ENCODE results near the gene GLP1R.

The GLP1R gene
- 0 to 0.09 reads per million in 2 donors for total RNA-seq

DNA sequence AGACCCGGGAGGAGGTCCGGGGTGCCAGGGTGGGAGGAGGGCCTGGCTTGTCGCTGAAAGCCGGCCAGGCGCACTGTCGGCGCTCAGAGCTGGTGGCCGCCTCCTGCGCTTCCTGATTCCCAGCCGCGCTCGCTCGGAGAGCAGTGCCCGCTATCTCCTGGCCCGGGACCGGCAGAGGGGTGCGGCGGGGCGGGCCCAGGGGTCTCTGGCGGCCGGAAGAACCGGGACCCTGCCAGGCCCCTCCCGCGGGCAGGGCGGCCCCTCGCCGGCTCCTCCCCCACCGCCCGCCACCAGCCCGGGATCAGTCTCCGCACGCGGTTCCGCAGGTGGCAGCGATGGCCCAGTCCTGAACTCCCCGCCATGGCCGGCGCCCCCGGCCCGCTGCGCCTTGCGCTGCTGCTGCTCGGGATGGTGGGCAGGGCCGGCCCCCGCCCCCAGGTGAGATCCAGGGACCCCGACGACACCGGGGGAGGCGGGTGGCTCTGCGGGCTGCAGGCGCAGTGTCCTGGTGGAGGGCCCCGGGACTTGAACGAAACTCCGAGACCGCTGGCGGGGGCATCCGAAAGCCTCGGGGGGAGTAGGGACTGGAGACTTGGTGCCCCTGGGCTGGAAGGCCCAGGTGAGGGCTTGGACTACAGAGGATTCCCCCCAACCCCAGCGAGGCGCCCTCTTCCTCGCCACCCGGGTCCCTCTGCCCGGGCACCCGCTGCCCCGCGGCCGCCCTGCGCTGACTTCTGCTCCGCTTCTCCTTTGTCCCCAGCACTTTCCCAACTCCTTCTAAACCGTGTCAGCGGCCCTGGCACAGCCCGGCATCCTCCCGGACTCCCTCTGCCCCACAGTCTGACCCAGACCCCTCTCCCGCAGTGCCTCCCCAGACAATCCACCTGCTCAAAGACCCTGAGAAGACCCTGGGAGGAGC, at the start of gene GLP1R:
Gene GLP1R (plus strand): TSS at position 301 of the 919 bp plus-strand sequence. CDS start 60 bp downstream, at position 361.
- no peak for DNase-seq

DNA sequence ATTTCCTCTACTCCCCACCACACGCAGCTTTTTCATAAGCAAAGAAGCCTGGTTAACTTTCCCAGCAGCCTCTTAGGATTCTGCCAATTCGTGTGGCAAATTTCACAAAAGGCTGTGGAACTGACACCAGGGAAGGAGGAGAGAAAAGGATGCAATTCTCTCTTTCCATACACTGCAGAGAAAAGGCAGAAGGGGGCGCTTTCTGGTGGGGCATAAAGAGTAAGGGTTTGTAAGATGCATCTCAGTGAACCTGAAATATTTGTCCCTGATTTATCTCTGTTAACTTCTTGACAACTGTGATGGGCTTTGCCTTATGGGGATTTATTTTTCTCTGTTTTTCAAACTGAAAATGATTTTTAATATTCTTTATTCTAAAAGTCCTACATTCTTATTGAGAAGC, 45.5 kb upstream of the GLP1R start:
- no peak for DNase-seq

DNA sequence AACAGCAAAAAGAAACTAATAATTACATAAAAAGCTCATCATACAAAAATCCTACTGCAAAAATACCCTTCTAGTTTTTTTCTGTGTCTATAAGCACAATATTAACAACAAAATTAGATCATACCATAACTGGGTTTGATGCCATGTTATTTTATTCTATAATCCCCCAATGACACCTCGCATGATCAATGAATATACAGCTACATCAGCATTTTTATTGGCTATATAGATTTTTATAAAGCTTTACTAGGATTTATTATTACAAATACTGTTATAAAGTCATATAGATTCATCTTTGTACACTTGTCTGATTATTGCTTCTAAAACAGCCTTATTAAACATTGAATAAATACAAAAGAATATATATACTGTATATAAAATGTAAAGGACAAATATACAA, 45.1 kb upstream of the GLP1R start:
- DNase-seq = no peak

DNA sequence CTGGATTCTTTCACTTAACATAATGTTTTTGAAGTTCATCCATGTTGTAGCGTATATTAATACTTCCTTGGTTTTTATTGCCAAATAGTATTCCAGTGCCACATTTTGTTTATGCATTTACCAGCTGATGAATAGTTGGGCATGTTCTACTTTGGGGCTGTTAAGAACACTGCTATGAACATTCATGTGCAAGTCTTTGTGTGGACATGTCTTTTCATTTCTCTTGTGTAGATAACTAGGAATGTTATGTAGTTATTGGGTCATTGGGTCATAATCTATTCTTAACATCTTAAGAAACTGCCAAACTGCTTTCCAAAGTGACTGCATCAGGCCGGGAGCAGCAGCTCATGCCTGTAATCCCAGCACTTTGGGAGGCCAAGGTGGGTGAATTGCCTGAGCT, 43.8 kb upstream of the GLP1R start:
- DNase-seq = no peak

DNA sequence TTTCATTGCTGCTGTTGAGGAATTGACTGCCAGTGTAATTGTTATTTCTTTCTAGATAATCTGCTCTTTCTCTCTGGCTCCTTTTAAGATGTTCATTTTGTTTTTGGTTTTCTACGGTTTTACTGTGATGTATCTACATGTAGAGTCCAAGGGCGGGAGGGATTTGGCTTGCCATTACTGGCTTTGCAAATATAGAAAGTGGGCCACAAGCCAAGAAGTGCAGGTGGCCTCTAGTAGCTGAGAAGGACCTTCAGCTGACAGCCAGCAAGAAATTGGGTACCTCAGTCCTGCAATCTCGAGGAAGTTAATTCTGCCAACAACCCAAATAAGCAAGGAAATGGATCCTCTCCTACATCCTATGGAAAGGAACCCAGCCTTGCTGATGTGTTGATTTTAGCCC, 42.8 kb upstream of the GLP1R start:
- no peak for DNase-seq

DNA sequence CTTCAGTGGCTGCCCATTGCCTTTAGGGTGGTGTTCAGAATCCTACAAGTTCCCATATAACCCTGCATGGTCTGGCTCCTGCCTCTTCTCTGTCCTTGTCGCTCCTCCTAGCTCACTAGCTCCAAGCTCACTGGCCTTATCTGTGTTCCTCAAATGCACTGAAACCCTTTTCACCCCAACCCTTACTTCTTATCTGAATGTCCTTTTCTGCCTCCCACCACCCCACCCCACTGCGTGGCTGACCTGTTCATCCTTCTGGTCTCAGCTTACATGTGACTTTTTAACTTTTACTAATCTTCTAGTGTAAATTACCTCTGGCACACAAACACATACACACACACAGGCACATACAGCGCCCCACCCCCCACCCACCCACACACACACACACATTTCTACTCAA, 41.0 kb upstream of the GLP1R start:
- no peak for DNase-seq

DNA sequence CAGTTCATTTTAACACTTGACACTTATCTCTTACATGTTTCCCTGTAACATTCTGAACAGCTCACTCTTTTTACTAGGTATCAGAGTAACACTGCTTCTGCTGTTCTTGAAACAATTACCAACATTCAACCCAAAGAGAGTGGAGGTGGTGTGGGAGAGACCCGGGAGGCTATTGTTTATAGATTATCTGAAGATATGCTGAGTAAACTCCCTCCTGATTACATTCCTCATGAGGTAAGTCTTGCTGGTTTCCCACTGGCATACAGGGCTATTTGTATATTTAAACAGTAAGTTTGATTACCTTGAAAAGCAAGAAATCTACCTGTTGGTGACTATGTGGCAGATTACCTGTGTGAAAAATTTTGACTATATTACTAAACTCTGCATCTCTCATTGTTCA, 39.8 kb upstream of the GLP1R start:
- no peak for DNase-seq

DNA sequence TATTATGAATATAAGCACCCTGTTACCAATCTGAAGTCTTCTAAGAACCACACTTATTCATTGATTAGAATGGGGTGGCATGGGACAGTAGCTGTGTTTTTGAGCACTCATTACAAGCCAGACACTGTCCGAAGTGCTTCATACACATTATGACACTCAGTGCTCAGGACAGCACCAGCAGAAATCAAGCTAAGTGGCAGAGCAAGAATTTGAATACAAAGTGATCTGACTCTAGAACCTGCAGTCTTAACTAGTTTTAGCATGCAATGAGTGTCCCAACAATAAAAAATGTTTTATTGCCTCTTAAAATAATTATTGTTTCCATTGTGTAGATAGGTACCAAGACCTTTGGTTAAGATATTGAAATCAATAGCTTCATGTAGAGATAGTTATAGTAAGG, 39.1 kb upstream of the GLP1R start:
- DNase-seq = no peak

DNA sequence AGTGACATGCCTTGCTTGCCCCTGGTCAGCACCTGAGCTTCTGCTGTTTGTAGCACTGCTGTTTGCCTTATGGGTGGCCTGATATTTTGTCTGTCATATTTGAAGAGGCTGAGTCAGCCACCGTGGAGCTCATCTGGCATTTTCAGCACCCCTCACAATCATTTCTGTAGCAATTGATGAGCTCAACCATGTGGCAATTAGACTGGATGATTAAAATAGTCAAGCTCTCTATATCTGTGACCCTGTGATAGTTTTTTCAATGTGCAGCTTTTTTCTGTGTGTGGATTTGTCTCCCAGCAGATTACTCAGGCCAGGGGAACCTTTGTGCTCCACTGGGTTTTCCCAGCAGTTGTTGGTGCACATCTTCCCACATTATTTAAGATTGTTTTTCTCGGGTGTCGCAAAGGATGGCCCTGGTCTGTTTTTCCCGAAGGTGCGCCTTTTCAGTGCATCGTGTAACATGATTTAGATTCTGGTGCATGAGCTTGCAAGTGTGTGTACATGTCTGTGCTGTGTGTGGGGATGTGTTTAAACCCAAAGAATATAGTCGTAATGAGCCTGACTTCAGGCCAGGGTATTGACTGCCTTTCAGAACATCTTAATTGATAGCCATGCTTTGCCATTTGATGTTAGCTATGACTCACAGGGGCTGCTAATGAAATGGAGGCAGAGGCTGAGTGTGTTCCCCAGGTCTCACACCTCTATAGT, 31.6 kb upstream of the GLP1R start:
- DNase-seq = no peak

DNA sequence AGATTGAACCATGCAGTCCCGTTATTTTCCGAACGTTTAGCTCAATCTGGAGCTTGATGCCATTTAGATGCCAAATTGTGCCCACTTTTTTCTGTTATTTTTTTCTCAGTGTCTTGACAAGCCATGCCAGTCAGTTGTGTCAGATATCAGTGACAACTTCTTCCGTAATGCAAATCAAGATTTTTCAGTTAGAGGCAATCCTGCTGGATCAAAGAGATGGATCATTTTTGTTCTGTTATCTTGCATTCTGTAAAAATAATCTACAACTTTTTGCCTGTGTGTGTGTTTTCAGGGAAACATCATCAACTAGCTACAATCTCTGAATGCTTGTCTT, 31.1 kb upstream of the GLP1R start:
- DNase-seq = no peak

DNA sequence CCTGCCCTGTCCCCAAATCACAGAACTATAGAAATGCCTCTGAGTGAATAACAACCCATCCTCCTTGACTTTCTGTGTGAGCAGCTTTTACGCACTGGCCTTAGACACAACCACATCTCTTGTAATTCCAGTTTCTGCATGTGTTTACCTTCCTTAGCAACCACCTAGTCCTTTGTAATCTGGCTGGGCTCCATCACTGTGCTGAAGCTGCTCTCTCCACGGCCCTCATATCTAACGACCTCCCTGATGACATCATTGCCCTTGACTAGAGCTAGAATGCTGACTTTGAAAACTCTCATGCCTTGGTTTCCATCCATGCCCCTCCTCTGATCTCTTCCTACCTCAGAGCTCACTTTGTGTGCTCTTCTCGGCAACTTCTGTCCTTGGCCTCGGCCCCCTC, 30.5 kb upstream of the GLP1R start:
- DNase-seq = no peak

DNA sequence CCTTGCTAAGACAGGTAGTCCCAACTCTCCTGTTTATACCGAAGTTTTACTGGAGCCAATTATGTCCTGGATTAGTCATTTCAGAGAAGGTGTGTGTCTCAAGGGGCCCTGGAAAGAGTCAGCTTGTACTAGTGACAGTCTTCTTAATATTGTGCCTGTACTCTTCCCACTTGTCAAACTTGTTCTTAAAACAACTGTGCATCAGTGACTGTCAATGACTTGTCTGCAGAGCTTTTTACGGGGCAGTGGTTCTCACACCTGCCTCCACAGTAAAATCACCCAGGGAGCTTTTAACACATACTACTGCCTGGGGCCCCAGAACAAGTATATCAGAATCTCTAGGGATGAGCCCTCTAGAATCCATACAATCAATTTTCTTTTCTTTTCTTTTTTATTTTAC, 28.4 kb upstream of the GLP1R start:
- DNase-seq = no peak

DNA sequence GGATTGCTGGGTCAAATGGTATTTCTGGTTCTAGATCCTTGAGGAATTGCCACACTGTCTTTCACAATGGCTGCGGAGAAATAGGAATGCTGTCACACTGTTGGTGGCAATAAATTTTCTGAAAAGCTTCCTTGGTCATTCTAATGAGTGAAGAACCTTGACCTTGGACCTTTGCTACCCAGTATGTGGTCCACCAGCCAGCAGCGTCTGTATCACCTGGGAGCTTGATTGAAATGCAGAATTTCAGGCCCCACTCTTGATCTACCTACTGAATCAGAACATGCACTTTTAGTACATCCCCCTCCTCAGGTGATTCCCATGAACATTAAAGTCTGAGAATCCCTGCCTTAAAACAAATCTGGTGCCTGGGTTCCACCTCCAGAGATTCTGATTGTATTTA, 27.5 kb upstream of the GLP1R start:
- no peak for DNase-seq

DNA sequence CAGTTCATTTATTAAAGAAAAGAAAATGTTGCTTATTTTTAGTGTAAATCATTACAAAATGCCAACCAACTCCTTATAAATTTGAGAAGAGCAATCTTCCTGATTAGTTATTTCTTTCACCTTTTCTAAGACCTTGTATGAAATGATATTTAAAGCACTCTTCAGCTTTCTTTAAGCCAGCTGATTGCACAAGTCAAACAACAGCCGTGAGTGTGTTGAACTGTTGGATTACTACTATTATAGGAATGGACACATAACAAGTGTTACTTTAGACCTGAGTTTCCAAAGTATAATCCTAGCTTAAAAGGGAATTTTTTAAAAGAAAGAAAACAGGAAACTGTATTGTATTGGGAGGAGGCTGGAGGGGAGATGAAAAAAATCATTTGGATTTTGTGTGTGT, 26.8 kb upstream of the GLP1R start:
- DNase-seq = no peak

DNA sequence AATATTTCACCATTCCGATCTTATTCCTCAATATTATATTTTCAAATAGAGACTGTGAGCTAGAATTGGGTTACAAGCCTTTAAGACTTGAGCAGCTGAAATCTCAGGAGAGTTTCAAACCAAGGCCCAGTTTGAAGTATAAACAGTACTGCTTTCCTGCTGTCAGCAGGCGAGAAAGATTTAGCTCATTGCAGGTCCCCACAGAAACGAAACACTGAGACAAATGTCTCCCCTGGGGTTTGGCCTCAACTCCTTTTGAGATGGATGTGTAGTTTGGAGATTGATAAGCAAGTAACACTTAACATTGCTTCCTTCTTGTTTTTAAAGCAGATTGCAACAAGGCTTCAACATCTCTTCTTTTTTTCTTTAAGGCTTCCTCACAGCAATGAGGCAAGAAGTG, 22.4 kb upstream of the GLP1R start:
- DNase-seq = no peak

DNA sequence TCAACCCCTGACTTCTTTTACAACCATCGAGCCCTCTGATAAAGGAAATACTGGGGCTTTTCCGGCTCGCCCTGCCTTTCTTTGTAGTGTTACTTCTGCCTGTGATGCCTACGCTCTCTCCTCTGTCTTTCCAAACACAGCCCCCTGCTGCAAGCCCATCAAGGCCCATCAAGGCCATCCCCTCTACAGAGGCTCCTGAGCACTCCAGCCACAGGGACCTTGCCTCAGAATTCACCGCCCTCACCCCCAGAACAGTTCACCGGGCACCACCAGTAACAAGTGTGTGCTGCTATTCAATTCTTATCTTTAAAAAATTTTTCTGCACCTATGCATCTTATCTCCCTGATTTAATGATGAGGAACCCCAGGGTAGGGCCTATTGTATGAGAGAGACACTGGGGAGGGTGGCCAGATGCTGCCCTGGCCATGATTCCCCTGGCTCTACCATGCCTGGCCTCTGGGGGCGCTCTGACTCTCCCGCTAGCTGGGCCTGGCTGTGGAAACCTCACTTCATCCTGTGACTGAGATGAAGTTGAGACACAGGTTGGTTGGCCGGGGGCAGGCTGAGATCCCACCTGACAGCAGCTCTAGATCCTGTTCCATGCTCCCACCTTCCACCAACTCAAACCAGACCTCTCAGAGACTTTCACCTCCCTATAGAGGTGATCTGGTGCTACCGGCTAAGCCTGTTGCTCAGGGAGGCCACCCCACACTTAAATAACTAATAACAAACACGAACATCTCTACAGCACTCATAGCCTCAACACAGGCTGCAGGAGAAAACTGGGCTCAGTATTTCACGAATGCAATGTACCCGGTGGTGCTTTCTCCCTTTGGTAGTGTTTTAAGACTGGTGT, 19.2 kb upstream of the GLP1R start:
- DNase-seq = no peak

DNA sequence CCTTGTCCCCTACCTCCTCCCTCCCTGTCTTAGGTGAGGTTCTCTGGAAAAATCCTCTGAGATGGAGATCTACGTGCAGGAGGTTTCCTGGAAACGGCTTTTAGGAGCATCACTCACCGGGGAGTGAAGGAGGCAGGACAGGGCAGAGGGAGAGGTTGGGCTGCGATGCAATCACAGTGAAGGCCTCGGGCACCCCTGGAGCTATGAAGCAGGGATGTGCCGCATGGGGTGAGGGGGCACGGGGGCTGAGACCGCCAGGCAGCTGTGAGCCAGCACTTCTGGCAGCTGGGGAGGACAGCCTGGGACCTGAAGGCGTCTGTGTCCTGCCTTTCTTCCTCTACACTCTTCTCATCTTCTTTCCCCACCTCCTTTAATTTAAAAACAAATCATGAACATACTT, 12.9 kb upstream of the GLP1R start:
- DNase-seq = no peak

DNA sequence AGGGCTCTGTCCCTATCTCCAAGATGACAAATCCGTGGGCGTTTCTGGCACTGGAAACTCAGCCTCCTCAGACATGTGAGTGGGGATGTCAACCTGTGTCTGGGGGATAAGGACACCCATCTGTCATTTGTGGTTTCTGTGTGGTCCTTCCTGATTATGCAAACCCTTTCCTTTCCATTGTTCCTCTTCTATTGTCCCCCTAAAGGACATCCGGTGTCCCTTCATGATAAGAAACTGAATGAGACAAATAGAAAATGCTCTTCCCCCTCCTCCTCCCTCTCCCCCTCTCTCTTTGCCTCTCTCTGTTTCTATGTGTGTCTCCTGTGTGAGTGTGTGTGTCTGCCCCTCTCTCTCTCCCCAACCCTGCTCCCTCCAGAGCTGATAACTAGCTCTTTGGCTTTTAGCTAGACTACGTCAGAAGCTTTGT, 11.5 kb upstream of the GLP1R start:
- no peak for DNase-seq

DNA sequence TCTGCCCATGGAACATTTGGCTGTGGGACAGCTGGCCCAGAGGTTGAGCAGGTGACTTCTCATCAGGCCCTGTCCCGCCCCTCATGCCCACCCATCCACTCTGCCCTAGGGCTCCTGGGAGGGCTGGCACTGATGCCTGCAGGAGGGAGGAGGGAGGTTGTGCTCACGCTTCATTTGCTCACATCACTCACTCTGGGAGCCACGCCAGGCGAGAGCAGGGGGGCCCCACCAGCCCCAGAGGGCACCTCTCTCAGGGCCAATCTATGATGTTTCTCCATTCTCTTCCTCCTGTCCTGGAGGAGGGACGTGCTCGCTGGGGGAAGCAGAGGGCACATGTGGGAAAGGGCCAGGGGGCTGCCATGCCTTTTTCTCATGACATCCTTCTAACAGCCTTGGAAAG, 10.9 kb upstream of the GLP1R start:
- no peak for DNase-seq

DNA sequence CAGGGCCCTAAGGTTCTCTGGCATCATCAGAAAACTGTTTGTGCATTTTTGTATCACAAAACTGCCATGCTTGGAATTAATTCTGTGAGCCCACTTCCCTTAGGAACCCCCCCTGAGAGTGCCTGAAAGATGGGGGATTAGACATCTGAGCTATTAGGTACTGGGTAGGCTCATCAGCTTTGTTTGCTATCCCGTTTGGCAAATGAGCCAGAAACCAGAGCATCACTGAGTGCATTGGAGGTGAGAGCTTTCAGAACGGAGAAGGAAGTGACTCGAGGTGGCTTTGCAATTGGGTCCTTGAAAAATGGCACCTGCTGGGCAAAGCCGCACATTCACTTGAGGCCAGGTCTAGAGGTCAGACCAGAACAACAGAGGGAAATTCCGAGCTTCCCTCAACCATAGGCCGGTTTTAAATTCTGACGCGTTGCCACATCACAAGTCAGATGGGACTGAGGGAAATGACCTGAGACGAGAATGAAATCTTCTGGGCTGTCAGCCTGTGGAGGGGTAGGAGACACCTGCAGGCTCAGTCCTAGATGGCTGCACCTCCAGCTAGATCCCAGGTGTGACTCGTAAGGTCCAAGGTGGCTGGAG, 8.4 kb upstream of the GLP1R start:
- DNase-seq = no peak

DNA sequence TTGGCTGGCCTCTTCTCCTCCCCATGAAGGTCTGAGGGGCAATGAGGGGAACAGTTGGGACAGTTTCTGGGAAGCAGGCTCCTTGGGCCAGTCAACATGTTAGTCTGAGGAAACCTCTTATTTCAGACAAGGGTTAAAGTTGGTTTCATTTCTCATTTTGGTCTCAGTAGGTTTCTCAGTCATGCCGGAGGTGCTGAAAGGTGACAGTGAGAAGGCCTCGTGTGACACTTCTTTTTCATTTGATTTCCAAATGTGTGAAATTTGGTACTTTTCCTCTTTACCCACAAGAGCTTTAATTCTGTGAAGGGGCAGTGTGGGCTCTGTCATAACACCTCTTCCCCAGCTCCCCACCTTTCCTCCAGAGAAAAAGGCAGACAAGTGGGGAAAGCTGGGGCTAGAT, 7.5 kb upstream of the GLP1R start:
- no peak for DNase-seq

DNA sequence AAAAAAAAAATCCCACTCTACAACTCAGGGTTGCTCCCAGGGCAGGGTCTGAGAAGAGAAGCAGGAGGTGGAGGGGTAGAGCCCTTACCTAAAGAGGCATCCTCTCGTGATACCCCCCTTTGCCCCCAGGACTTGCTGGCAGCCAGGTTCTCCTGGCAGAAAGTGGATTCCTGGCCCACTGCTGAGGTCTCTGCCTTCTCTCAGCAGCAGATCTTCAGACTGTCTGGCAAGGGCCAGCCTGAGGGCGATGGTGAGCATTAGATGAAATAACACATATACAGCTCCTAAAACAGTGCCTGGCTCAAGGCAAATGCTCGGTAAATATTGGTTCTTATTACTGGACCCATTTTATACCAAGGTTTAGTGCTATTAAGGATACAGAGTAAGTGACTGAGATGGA, 4.8 kb upstream of the GLP1R start:
- DNase-seq = no peak

DNA sequence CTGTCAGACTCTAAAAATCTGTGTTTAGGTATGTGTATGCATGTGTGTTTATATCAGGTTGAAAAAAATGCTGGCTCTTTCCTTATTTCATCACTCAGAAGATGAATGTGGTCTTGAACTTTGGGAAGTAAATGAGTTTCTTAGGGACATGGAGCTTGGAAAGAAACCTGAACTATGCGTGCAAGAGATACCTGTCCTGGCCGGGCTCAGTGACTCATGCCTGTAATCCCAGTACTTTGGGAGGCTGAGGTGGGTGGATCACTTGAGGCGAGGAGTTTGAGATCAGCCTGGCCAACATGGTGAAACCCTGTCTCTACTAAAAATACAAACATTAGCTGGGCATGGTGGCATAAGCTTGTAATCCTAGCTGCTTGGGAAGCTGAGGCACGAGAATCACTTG, 4.4 kb upstream of the GLP1R start:
- DNase-seq = no peak

Data from activated gamma-delta T cell (primary cell).